ENCODE data around the gene PNPLA1.

- TF ChIP-seq EP300 (IDR thresholded peaks at IDR 0.05) (no peak), POLR2AphosphoS5 (IDR thresholded peaks at IDR 0.05) (no peak), POLR2A (IDR thresholded peaks at IDR 0.05) (no peak)
- TF ChIP-seq, protein P1, sequence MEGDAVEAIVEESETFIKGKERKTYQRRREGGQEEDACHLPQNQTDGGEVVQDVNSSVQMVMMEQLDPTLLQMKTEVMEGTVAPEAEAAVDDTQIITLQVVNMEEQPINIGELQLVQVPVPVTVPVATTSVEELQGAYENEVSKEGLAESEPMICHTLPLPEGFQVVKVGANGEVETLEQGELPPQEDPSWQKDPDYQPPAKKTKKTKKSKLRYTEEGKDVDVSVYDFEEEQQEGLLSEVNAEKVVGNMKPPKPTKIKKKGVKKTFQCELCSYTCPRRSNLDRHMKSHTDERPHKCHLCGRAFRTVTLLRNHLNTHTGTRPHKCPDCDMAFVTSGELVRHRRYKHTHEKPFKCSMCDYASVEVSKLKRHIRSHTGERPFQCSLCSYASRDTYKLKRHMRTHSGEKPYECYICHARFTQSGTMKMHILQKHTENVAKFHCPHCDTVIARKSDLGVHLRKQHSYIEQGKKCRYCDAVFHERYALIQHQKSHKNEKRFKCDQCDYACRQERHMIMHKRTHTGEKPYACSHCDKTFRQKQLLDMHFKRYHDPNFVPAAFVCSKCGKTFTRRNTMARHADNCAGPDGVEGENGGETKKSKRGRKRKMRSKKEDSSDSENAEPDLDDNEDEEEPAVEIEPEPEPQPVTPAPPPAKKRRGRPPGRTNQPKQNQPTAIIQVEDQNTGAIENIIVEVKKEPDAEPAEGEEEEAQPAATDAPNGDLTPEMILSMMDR (IDR thresholded peaks at IDR 0.05) = no peak
Measured at GRCh38 chr6:36229223-36229622, 40.6 kb upstream of the PNPLA1 start.

Data from stomach (tissue), 4 donors.